Activated CD4-positive, alpha-beta memory T cell treated with anti-CD3 and anti-CD28 coated beads for 36 hours (primary cell): Measurements from ENCODE around the gene BAZ2A. TPM values are rescaled to one million over a fixed set of nuclear protein-coding genes. Genes with fewer than 3 reads are reported as not detected.

Experiments used
- CTCF ChIA-PET: fragments of 350-600 bp; sonication (Branson Sonifier 250); formaldehyde crosslinking; loops from one replicate; lab custom pipeline; 2021; ENCODE audit warnings: antibody characterized with exemption, inconsistent platforms; lab: Charles Lee
- POLR2A ChIA-PET: fragments of 350-600 bp; sonication (Branson Sonifier 250); formaldehyde crosslinking; loops from one replicate; lab custom pipeline; 2021; ENCODE audit warnings: antibody characterized with exemption; lab: Charles Lee
- DNase-seq: peaks from one replicate; pipeline ENCODE4 v3.0.0-alpha.2; 2020
- H3K27ac Mint-ChIP-seq: one replicate; pipeline ENCODE4 v1.8.0; 2021; ENCODE audit warnings: mixed read lengths
- H3K27me3 Mint-ChIP-seq: one replicate; pipeline ENCODE4 v1.8.0; 2021; ENCODE audit warnings: mixed read lengths
- H3K36me3 Mint-ChIP-seq: one replicate; pipeline ENCODE4 v1.8.0; 2021; ENCODE audit warnings: mixed read lengths
- H3K4me1 Mint-ChIP-seq: one replicate; pipeline ENCODE4 v1.8.0; 2021; ENCODE audit warnings: low read depth, mixed read lengths
- H3K4me3 Mint-ChIP-seq: one replicate; pipeline ENCODE4 v1.8.0; 2021; ENCODE audit warnings: mild to moderate bottlenecking, mixed read lengths
- H3K9me3 Mint-ChIP-seq: one replicate; pipeline ENCODE4 v1.8.0; 2021; ENCODE audit warnings: mixed read lengths
- intact Hi-C: fragments of 100-400 bp; cut with micrococcal nuclease; formaldehyde crosslinking; loops from one replicate; pipeline ENCODE4 v1.15.1; 2023
- total RNA-seq, 2 experiments: library from RNA; stranded (reverse); gene quantifications; one replicate each; pipeline ENCODE4 v1.2.3, GENCODE V29; 2021

Gene BAZ2A
- total RNA-seq, 2 experiments from 2014 or later: 90.7 to 111 TPM

GRCh38 chr12:56574210-56574609 lies 55.9 kb downstream of the BAZ2A start:
- intact Hi-C loops: no loop called here

GRCh38 chr12:56572288-56572687 lies 57.8 kb downstream of the BAZ2A start:
- Mint-ChIP-seq H3K27me3 (no peaks in the 10 kb centered on the region), H3K4me3 (no peak overlapping the region), H3K9me3 (no peaks in the 10 kb centered on the region), H3K4me1 (peaks cover 21% of the 10 kb centered on the region), H3K27ac (no peak overlapping the region), H3K36me3 (no peaks in the 10 kb centered on the region)
- no peak for DNase-seq
- intact Hi-C loops: no loop called here
- ChIA-PET CTCF (interaction anchor here (2.7 kb wide), 1 partner anchor 58 kb away, joined by 28 read pairs; no protein-coding TSS in a partner anchor), POLR2A (interaction anchor here (0.7 kb wide), 1 partner anchor 58 kb away, joined by 3 read pairs; no protein-coding TSS in a partner anchor)

More at GRCh38 chr12:56574210-56574609, 55.9 kb downstream of the BAZ2A start:
- ChIA-PET CTCF (interaction anchor here (0.7 to 2.7 kb wide), 10 partner anchors 11 to 63 kb away, joined by 3 to 28 read pairs (median 4); partner anchors contain the start of gene RBMS2), POLR2A (interaction anchor here (1.1 kb wide), 1 partner anchor 97 kb away, joined by 4 read pairs; no protein-coding TSS in a partner anchor)
- Mint-ChIP-seq H3K4me1 (peaks cover 20% of the 10 kb centered on the region), H3K27ac (no peak overlapping the region), H3K9me3 (no peaks in the 10 kb centered on the region), H3K27me3 (no peaks in the 10 kb centered on the region), H3K4me3 (no peak overlapping the region), H3K36me3 (no peaks in the 10 kb centered on the region)
- no peak for DNase-seq

- Mint-ChIP-seq H3K9me3 (no peaks in the 10 kb centered on the region), H3K27me3 (no peaks in the 10 kb centered on the region), H3K4me3 (no peak overlapping the region), H3K36me3 (no peaks in the 10 kb centered on the region), H3K27ac (no peak overlapping the region), H3K4me1 (peaks cover 23% of the 10 kb centered on the region)
- POLR2A ChIA-PET: no interaction called here
- intact Hi-C loops: no loop called here
- CTCF ChIA-PET: interaction anchor here (0.8 to 4.0 kb wide), 5 partner anchors 19 to 102 kb away, joined by 3 to 32 read pairs (median 3); no protein-coding TSS in a partner anchor
- DNase-seq: no peak
These were observed 59.0 kb downstream of the BAZ2A start for GRCh38 chr12:56571121-56571520.

- Mint-ChIP-seq H3K4me1 (peaks cover 29% of the 10 kb centered on the region), H3K27ac (no peak overlapping the region), H3K27me3 (no peaks in the 10 kb centered on the region), H3K4me3 (no peak overlapping the region), H3K9me3 (no peaks in the 10 kb centered on the region), H3K36me3 (no peaks in the 10 kb centered on the region)
- no peak for DNase-seq
- ChIA-PET POLR2A (no interaction called here), CTCF (interaction anchor here (0.6 to 4.0 kb wide), 4 partner anchors 12 to 108 kb away, joined by 3 to 32 read pairs (median 4); no protein-coding TSS in a partner anchor)
- intact Hi-C loops: no loop called here
These were observed 62.0 kb downstream of the BAZ2A start for GRCh38 chr12:56568146-56568545.

GRCh38 chr12:56565510-56566101 lies 64.5 kb downstream of the BAZ2A start:
- ChIA-PET POLR2A (no interaction called here), CTCF (no interaction called here)
- DNase-seq: peak; percentile 61
- Mint-ChIP-seq H3K27me3 (no peaks in the 10 kb centered on the region), H3K36me3 (no peaks in the 10 kb centered on the region), H3K9me3 (no peaks in the 10 kb centered on the region), H3K4me3 (peak overlapping the region; percentile 63), H3K27ac (no peak overlapping the region), H3K4me1 (peaks cover 21% of the 10 kb centered on the region)
- intact Hi-C loops: no loop called here

- Mint-ChIP-seq H3K4me3 (no peak overlapping the region), H3K9me3 (no peaks in the 10 kb centered on the region), H3K36me3 (no peaks in the 10 kb centered on the region), H3K4me1 (no peaks in the 10 kb centered on the region), H3K27me3 (no peaks in the 10 kb centered on the region), H3K27ac (no peak overlapping the region)
- ChIA-PET POLR2A (no interaction called here), CTCF (no interaction called here)
- no peak for DNase-seq
- intact Hi-C loops: no loop called here
These were observed 79.1 kb downstream of the BAZ2A start for GRCh38 chr12:56551070-56551469.

- Mint-ChIP-seq H3K4me3 (no peak overlapping the region), H3K4me1 (no peaks in the 10 kb centered on the region), H3K27ac (no peak overlapping the region), H3K36me3 (no peaks in the 10 kb centered on the region), H3K9me3 (no peaks in the 10 kb centered on the region), H3K27me3 (no peaks in the 10 kb centered on the region)
- POLR2A ChIA-PET: no interaction called here
- intact Hi-C loops: no loop called here
- CTCF ChIA-PET: no interaction called here
- DNase-seq: no peak
These were observed 83.4 kb downstream of the BAZ2A start for GRCh38 chr12:56546680-56547079.

Other genes starting within 250 kb of the BAZ2A start
- gene TIMELESS, start 180.9 kb downstream of the BAZ2A start, total RNA-seq: 10 to 100 TPM; 60.1 to 62.6 TPM
- gene MIP, start 175.7 kb downstream of the BAZ2A start, total RNA-seq: not detected
- gene SPRYD4, start 161.7 kb downstream of the BAZ2A start, total RNA-seq: 1 to 10 TPM; 2.4 to 2.9 TPM
- gene GLS2, start 142.2 kb downstream of the BAZ2A start, total RNA-seq: 1 to 10 TPM; 5.5 to 6.1 TPM
- 1 to 10 TPM; 2.2 to 2.9 TPM for gene RBMS2, start 108.5 kb downstream of the BAZ2A start, total RNA-seq
- 100 to 1,000 TPM; 709 to 722 TPM for gene ATP5F1B, start 15.7 kb upstream of the BAZ2A start, total RNA-seq
- 100 to 1,000 TPM; 355 to 356 TPM for gene PTGES3, start 58.0 kb upstream of the BAZ2A start, total RNA-seq
- gene NACA, start 95.0 kb upstream of the BAZ2A start, total RNA-seq: 1,000 to 10,000 TPM; 1,098 to 1,103 TPM
- 10 to 100 TPM; 74.5 to 75.3 TPM for gene PRIM1, start 122.0 kb upstream of the BAZ2A start, total RNA-seq
- gene HSD17B6, start 133.0 kb upstream of the BAZ2A start, total RNA-seq: 1 to 10 TPM; 2.6 to 4.1 TPM